ENCODE data around the gene CAT.
A peak's percentile ranks its signal among the peaks of the same experiment; 100 is the strongest.

CAT gene

DNA sequence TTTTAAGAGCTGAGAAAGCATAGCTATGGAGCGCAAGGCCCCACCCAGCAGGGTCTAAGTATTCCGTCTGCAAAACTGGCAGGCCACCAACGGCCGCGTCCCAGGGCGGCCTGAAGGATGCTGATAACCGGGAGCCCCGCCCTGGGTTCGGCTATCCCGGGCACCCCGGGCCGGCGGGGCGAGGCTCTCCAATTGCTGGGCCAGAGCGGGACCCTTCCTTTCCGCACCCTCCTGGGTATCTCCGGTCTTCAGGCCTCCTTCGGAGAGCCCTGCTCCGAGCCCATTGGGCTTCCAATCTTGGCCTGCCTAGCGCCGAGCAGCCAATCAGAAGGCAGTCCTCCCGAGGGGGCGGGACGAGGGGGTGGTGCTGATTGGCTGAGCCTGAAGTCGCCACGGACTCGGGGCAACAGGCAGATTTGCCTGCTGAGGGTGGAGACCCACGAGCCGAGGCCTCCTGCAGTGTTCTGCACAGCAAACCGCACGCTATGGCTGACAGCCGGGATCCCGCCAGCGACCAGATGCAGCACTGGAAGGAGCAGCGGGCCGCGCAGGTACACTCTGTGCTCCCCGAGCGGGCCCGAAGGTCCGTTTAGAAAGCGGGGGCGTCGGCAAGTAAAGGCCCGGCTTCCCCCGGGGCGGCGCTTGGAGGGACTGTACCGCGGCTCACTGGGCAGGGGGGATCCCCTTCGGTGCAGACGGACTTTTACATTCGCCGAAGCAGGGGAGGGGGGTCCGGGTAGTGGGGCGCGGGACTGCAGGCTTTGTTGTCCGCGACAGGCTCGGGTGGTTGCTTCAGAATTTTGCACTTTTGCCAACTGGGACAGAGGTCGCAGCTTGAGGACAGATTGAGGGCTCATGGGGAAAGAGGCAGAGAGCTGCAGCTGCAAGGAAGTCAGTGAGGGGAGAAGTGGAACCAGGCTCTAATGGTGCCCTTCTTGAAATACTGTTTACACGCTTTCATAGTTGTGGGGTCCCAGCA is at the start of gene CAT:
TSS of gene CAT (plus strand) at position 406 of the 979 bp plus-strand sequence. CDS start at position 486, 80 bp downstream.
- ATAC-seq (replicated peaks; ENCODE audit: extremely low read depth, poor library complexity, severe bottlenecking): peak; percentile 98
- no peaks in the 10 kb centered on the region for H3K9me3 Mint-ChIP-seq
- H3K4me1 Mint-ChIP-seq: peaks cover 35% of the 10 kb centered on the region
- no peaks in the 10 kb centered on the region for H3K27me3 Mint-ChIP-seq
- peak; percentile 95 to 96 for DNase-seq (ENCODE audit: low spot score in 2 of 2)
- H3K4me3 Mint-ChIP-seq: peak within 1 kb of the TSS; percentile 97
- H3K27ac Mint-ChIP-seq (ENCODE audit: low read depth): peak within 1 kb of the TSS; percentile 85
- peaks cover 14% of the 10 kb centered on the region for H3K36me3 Mint-ChIP-seq (ENCODE audit: insufficient read depth)

DNA sequence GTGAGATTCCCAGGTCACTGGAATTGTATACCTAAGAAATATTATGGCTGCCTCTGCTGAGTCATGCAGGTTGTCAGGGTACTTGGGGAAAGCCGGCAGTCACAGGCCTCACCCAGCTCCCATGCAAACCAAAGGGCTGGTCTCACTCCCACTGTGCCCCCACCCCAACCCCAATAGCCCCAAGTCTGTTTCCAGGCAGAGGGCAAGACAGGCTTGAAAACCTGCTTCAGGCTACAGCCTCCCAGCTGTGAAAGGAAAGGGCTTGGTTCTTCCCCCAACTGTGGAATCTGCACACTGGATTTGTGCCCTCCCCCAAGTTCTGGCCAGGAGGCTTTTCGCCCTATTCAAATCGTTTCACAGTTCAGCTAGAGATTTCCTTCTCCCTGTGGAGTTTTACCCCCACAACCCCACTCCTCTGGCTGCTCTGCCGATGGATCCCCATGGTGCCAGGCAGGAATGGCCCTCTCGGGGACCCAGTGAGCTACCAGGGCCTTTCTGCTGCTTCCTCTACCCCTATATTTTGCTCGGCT is 43.9 kb upstream of the CAT start:
- Mint-ChIP-seq H3K36me3 (ENCODE audit: insufficient read depth) (no peaks in the 10 kb centered on the region), H3K4me1 (no peaks in the 10 kb centered on the region)

DNA sequence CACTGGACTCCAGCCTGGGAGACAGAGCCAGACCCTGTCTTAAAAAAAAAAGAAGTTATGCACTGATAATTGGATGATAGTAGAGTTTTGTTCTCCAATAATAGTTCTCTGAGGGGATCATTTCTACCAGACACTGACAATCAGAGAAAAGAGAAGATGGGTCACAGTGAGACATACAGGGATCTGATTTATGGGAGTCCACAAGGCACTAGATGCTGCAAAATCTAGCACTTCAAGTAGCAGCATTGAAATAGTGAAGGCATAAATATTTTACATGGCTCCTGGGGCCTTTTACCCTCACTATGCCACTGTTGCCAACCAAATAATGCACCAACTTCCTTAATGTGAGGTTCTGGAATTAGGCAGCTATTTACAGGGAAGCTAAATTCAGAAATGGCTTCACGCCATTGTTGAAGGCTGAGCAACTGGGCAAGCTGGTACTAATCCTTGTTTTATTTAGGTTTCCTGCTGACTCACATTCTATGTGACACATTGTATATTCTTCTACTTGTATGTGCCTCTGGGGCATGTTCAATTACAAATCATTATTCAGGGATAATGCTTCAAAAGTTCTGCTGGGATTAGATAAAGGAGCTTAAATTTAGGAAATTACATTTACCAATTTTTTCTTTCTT is 42.7 kb upstream of the CAT start:
- Mint-ChIP-seq H3K36me3 (ENCODE audit: insufficient read depth) (no peaks in the 10 kb centered on the region), H3K4me1 (no peaks in the 10 kb centered on the region), H3K27me3 (peaks cover 61% of the 10 kb centered on the region), H3K9me3 (peaks cover 17% of the 10 kb centered on the region), H3K27ac (ENCODE audit: low read depth) (no peak overlapping the region), H3K4me3 (no peak overlapping the region)
- DNase-seq (ENCODE audit: low spot score in 2 of 2) (no peak), ATAC-seq (replicated peaks; ENCODE audit: extremely low read depth, poor library complexity, severe bottlenecking) (no peak)

More for the DNA sequence above, 43.9 kb upstream of the CAT start:
- no peak for DNase-seq (ENCODE audit: low spot score in 2 of 2)
- Mint-ChIP-seq H3K27ac (ENCODE audit: low read depth) (no peak overlapping the region), H3K4me3 (no peak overlapping the region), H3K9me3 (peaks cover 17% of the 10 kb centered on the region), H3K27me3 (peaks cover 73% of the 10 kb centered on the region)
- ATAC-seq (replicated peaks; ENCODE audit: extremely low read depth, poor library complexity, severe bottlenecking): no peak

DNA sequence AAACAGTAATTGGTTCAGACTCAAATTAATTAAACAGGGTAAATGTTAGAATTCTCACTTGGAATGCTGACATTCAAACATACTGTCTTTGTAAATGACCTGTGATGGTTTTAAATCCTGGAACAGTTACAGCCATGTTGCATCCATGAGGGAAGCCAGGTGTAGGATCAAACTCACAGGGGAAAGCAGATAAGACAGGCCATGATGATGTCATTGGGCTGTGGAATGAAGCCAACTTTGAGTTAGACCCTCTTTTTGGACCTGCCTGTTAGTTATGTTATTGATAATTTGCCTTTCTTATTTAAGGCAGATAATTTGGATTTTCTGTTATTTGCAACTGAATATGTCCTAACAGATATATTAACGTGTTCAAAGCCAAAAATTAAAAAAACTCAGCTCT is 41.6 kb upstream of the CAT start:
- Mint-ChIP-seq H3K27ac (ENCODE audit: low read depth) (no peak overlapping the region), H3K36me3 (ENCODE audit: insufficient read depth) (no peaks in the 10 kb centered on the region), H3K9me3 (peaks cover 17% of the 10 kb centered on the region), H3K4me3 (no peak overlapping the region), H3K27me3 (peaks cover 50% of the 10 kb centered on the region), H3K4me1 (no peaks in the 10 kb centered on the region)
- DNase-seq (ENCODE audit: low spot score in 2 of 2) (no peak), ATAC-seq (replicated peaks; ENCODE audit: extremely low read depth, poor library complexity, severe bottlenecking) (no peak)

DNA sequence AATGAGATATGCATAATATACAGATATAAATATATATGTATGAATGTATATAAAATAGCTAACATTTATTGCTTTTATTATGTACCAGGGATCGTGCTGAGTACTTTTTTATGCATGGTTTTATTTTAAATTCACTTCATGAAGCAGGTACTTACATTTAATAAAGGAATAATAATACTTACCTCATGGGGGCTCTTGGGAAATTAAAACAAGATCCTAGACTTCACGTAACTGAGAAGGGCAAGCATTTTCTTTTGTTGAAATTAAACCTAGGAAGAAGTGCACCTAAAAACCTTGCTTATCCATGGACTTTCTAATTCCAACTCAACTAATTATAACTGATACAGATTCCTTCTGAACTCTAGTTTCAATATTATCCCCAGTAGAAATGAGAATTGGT is 40.9 kb upstream of the CAT start:
- no peak for ATAC-seq (replicated peaks; ENCODE audit: extremely low read depth, poor library complexity, severe bottlenecking)
- Mint-ChIP-seq H3K4me1 (no peaks in the 10 kb centered on the region), H3K27ac (ENCODE audit: low read depth) (no peak overlapping the region), H3K4me3 (no peak overlapping the region), H3K27me3 (peaks cover 43% of the 10 kb centered on the region), H3K9me3 (peaks cover 16% of the 10 kb centered on the region), H3K36me3 (ENCODE audit: insufficient read depth) (peaks cover 2% of the 10 kb centered on the region)
- no peak for DNase-seq (ENCODE audit: low spot score in 2 of 2)

DNA sequence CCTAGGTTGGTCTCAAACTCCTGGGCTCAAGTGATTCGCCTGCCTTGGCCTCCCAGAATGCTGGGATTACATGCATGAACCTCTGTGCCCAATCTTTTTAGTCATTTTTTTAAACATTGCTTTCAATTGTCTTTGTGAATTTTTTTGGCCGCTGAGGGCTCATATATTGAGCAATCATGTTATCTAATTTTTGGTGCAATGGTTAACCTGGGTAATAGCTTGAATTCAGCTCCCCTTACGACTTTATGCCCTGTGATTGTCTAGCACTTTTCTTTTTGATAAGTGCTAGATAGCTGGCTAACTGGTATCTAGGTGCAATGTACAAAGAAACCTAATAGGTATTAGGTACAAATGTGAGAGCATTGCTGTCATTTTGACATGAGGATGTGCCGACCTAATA is 35.3 kb upstream of the CAT start:
- Mint-ChIP-seq H3K36me3 (ENCODE audit: insufficient read depth) (peaks cover 2% of the 10 kb centered on the region), H3K4me3 (no peak overlapping the region), H3K9me3 (no peaks in the 10 kb centered on the region), H3K27me3 (peaks cover 36% of the 10 kb centered on the region), H3K4me1 (peaks cover 9% of the 10 kb centered on the region), H3K27ac (ENCODE audit: low read depth) (no peak overlapping the region)
- ATAC-seq (replicated peaks; ENCODE audit: extremely low read depth, poor library complexity, severe bottlenecking) (no peak), DNase-seq (ENCODE audit: low spot score in 2 of 2) (no peak)

DNA sequence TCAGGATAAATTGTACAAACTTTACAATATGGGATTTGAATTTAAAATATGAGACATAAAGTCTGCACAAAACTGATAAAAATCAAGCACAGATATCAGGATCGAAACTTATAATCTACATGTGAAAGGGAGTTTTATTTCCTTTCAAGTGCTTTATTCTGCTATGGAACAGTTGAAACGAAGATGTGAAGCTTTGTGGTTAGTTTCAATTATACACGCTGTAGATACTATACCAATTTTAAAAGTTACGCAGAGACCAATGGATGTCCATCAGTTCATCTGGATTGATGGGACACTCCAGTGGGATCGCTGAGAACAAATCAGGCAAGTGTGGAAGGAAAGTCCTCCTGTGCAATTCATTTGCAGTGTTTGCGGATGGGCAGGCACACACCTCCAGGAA is 34.5 kb upstream of the CAT start:
- no peak for DNase-seq (ENCODE audit: low spot score in 2 of 2)
- H3K4me3 Mint-ChIP-seq: no peak overlapping the region
- peaks cover 2% of the 10 kb centered on the region for H3K36me3 Mint-ChIP-seq (ENCODE audit: insufficient read depth)
- H3K4me1 Mint-ChIP-seq: peaks cover 9% of the 10 kb centered on the region
- H3K27me3 Mint-ChIP-seq: peaks cover 44% of the 10 kb centered on the region
- H3K9me3 Mint-ChIP-seq: no peaks in the 10 kb centered on the region
- ATAC-seq (replicated peaks; ENCODE audit: extremely low read depth, poor library complexity, severe bottlenecking): no peak
- H3K27ac Mint-ChIP-seq (ENCODE audit: low read depth): no peak overlapping the region

DNA sequence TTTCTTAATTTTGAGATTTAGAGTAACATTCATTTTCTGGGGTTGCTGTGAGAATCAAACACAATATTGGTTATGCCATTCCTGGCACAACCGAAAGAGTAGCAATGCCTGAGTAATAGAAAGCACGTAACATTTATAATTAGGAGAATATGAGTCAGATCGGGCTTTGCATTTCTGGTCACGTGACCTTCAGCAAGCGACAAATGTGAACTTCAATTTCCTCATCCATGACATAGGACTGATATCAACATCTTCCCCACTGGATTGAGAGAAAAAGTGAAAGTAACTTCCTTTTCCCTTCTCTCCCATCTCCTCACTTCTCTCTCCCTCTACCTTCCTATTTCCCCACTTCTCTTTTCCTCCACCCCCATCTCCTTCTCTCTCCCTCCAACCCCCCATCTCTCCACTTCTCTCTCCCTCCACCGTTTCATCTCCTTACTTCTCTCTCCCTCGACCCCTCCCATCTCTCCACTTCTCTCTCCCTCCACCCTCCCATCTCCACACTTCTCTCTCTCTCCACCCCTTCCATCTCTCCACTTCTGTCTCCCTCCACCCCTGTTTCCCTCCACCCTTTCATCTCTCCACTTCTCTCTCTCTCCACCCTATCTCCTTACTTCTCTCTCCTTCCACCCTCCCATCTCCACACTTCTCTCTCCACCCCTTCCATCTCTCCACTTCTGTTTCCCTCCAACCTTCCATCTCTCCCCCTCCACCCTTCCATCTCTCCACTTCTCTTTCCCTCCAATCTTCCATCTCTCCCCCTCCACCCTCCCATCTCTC is 33.5 kb upstream of the CAT start:
- Mint-ChIP-seq H3K4me1 (peaks cover 9% of the 10 kb centered on the region), H3K9me3 (no peaks in the 10 kb centered on the region), H3K36me3 (ENCODE audit: insufficient read depth) (peaks cover 2% of the 10 kb centered on the region), H3K27ac (ENCODE audit: low read depth) (no peak overlapping the region), H3K4me3 (no peak overlapping the region), H3K27me3 (peaks cover 52% of the 10 kb centered on the region)
- no peak for ATAC-seq (replicated peaks; ENCODE audit: extremely low read depth, poor library complexity, severe bottlenecking)
- no peak for DNase-seq (ENCODE audit: low spot score in 2 of 2)

DNA sequence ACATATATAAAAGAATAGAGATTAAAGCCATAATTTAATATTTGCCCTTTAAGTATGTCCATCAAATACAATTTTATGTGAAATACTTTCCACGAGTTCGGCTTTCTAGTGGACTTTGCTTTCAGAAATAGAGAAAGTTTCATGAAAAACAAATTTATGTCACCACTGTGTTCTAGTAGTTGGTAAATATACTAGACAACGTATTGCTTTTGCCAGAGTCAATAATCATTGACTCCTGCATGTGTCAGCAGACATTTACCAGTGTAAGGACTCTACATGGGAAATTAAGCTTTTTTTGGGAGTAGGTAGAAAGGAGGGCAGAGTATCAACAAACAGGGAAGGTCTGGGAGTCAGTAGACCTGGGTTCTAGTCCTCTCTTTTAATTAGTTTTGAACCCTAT is 32.3 kb upstream of the CAT start:
- DNase-seq (ENCODE audit: low spot score in 2 of 2) (no peak), ATAC-seq (replicated peaks; ENCODE audit: extremely low read depth, poor library complexity, severe bottlenecking) (no peak)
- H3K4me3 Mint-ChIP-seq: no peak overlapping the region
- H3K9me3 Mint-ChIP-seq: no peaks in the 10 kb centered on the region
- peaks cover 52% of the 10 kb centered on the region for H3K27me3 Mint-ChIP-seq
- peaks cover 9% of the 10 kb centered on the region for H3K4me1 Mint-ChIP-seq
- no peak overlapping the region for H3K27ac Mint-ChIP-seq (ENCODE audit: low read depth)
- H3K36me3 Mint-ChIP-seq (ENCODE audit: insufficient read depth): peaks cover 2% of the 10 kb centered on the region

DNA sequence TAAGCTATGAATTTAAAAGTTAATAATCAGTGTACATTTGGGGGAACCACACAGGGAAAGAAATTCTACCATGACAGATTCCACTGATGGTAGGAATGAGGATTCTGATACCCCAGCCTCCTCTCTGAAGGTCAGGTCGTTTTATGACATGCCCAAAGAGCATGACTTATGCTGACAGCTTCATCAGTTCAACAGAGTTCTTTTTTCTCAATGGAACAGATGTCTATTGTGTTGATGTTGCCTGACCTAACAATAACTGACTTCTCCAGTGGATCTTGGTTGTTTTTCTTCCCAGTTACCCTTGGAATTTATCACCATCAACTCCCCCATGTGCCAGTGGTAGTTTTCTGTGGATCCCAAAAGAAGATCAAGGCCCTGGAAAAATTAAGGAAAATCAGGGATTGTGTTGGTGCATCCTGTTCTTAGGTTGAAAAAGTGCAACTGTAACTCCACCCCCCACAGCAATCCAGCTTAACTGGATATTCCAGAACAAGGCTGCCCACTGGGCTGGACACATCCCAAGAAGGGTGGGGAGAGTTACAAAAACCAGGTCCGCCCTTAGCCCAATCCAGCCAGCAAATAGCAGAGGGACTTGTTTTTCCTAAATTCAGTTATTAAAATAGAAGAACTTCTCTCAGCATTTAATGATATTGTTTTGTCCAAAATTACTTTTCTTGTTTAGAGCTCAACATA is 31.5 kb upstream of the CAT start:
- no peak for ATAC-seq (replicated peaks; ENCODE audit: extremely low read depth, poor library complexity, severe bottlenecking)
- H3K4me3 Mint-ChIP-seq: no peak overlapping the region
- DNase-seq (ENCODE audit: low spot score in 2 of 2): no peak
- no peaks in the 10 kb centered on the region for H3K9me3 Mint-ChIP-seq
- H3K4me1 Mint-ChIP-seq: peaks cover 9% of the 10 kb centered on the region
- H3K27me3 Mint-ChIP-seq: peaks cover 52% of the 10 kb centered on the region
- H3K36me3 Mint-ChIP-seq (ENCODE audit: insufficient read depth): peaks cover 2% of the 10 kb centered on the region
- no peak overlapping the region for H3K27ac Mint-ChIP-seq (ENCODE audit: low read depth)

DNA sequence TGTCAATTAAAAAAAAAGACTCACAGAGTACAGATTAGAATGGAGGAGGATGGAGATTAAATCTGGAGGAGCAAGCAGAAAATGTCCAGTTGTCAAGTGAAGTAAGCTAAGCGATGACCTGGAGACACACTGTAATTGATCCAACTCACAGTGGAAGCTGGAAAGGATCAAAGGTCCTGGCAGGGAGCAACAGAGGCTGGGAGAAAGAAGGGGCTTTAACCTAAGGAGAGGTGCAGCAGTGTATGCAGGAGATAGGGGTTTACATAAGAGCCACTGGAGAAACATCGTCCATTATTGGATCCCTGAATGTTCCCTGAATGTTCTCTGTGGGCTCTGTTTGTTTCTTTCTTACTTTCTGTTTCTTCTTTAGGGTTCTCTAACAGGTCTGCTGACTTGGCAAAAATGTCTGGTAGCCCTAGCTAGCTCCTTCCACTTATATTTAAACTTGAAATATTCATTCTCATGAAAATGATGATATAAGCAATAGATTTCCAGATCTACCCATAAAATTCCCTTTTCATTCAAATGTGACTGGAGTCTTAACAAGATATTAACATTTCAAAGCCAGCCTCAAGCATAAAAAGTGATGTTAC is 30.1 kb upstream of the CAT start:
- H3K27me3 Mint-ChIP-seq: peaks cover 63% of the 10 kb centered on the region
- no peaks in the 10 kb centered on the region for H3K36me3 Mint-ChIP-seq (ENCODE audit: insufficient read depth)
- no peak overlapping the region for H3K4me3 Mint-ChIP-seq
- H3K4me1 Mint-ChIP-seq: peaks cover 9% of the 10 kb centered on the region
- H3K27ac Mint-ChIP-seq (ENCODE audit: low read depth): no peak overlapping the region
- H3K9me3 Mint-ChIP-seq: peaks cover 11% of the 10 kb centered on the region
- ATAC-seq (replicated peaks; ENCODE audit: extremely low read depth, poor library complexity, severe bottlenecking) (no peak), DNase-seq (ENCODE audit: low spot score in 2 of 2) (no peak)

Measured in central memory CD8-positive, alpha-beta T cell (primary cell).